PFSK-1 (cell line): ENCODE measurements around the gene ANKRD34A.

Experiments used
- FOXP2 ChIP-seq: optimal IDR thresholded peaks from 2 replicates; pipeline ENCODE3; 2011; ENCODE audit warnings: borderline replicate concordance, control low read depth, inconsistent platforms; ENCODE audit not compliant: insufficient read depth; ENCODE audit errors: extremely low read length, extremely low read depth
- POLR2AphosphoS5 ChIP-seq: IDR thresholded peaks from 2 replicates; pipeline ENCODE4 v1.6.1; 2012; ENCODE audit warnings: low read depth, mild to moderate bottlenecking, control low read depth, low read length, moderate library complexity
- SIN3A ChIP-seq: IDR thresholded peaks from 2 replicates; pipeline ENCODE4 v1.6.1; 2012; ENCODE audit warnings: mild to moderate bottlenecking, low read length, moderate library complexity, borderline replicate concordance; ENCODE audit not compliant: insufficient read depth
- TAF1 ChIP-seq: IDR thresholded peaks from 2 replicates; pipeline ENCODE4 v1.6.1; 2012; ENCODE audit warnings: low read length, control low read depth, borderline replicate concordance; ENCODE audit not compliant: insufficient read depth
- TF ChIP-seq, protein P1 (sequence below), 2 experiments: IDR thresholded peaks; 2 replicates each; pipeline versions ENCODE4 v1.6.1 to v1.8.0; 2011 to 2012; ENCODE audit warnings: low read depth in 2 of 2, low read length in 2 of 2, control low read depth in 1 of 2, inconsistent platforms in 1 of 2, mild to moderate bottlenecking in 1 of 2, moderate library complexity in 1 of 2; ENCODE audit not compliant: insufficient read depth in 1 of 2

The ANKRD34A gene

GRCh38 chr1:145947551-145947950, 16.8 kb downstream of the ANKRD34A start:
- TF ChIP-seq TAF1 (no peak), POLR2AphosphoS5 (no peak), FOXP2 (no peak), SIN3A (no peak)
- TF ChIP-seq, protein P1, sequence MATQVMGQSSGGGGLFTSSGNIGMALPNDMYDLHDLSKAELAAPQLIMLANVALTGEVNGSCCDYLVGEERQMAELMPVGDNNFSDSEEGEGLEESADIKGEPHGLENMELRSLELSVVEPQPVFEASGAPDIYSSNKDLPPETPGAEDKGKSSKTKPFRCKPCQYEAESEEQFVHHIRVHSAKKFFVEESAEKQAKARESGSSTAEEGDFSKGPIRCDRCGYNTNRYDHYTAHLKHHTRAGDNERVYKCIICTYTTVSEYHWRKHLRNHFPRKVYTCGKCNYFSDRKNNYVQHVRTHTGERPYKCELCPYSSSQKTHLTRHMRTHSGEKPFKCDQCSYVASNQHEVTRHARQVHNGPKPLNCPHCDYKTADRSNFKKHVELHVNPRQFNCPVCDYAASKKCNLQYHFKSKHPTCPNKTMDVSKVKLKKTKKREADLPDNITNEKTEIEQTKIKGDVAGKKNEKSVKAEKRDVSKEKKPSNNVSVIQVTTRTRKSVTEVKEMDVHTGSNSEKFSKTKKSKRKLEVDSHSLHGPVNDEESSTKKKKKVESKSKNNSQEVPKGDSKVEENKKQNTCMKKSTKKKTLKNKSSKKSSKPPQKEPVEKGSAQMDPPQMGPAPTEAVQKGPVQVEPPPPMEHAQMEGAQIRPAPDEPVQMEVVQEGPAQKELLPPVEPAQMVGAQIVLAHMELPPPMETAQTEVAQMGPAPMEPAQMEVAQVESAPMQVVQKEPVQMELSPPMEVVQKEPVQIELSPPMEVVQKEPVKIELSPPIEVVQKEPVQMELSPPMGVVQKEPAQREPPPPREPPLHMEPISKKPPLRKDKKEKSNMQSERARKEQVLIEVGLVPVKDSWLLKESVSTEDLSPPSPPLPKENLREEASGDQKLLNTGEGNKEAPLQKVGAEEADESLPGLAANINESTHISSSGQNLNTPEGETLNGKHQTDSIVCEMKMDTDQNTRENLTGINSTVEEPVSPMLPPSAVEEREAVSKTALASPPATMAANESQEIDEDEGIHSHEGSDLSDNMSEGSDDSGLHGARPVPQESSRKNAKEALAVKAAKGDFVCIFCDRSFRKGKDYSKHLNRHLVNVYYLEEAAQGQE (IDR thresholded peaks at IDR 0.05; ENCODE audit: insufficient read depth in 1 of 2, low read depth in 2 of 2, low read length in 2 of 2) = no peak

DNA sequence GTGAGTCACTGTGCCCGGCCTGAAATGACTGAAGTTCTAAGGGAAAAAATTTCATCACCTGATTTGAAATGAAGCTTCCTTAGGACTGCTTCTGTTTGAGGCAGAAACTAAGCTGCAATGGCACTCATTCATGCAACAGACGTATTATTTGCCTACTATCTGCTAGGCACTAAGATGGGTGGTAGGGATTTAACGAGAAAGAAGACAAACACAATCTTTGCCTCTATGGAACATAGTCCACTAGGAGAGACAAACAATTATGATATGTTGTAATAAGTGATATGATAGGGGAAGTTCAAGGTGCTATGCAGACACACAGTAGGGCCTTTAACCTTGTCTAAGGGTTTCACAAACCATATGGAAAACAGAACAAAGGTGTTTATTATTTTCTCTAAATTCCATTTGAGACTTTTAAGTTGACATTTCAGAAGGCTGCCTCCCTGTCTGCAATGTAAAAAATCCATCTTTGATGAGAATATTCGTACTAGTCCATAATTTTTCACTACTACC, 17.8 kb downstream of the ANKRD34A start:
- no peak for TF ChIP-seq FOXP2
- TF ChIP-seq TAF1 = no peak
- TF ChIP-seq, protein P1 (IDR thresholded peaks at IDR 0.05; ENCODE audit: insufficient read depth in 1 of 2, low read depth in 2 of 2, low read length in 2 of 2) = no peak
- TF ChIP-seq SIN3A = no peak
- TF ChIP-seq POLR2AphosphoS5 = no peak

DNA sequence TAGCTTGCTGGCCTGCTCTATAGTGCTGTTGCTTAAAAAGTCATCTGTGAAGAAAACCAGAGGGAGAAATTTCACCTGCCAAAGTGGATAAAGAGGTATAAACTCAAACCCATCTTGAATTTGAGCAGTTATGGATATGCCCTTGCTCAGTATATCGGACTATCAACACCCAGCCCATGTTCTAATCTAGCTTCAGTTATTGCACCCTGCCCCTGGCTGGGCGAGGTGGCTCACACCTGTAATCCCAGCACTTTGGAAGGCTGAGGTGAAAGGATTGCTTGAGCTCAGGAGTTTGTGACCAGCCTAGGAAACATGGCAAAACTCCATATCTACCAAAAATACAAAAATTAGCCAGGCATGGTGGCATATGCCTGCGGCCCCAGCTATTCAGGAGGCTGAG, 19.8 kb downstream of the ANKRD34A start:
- TF ChIP-seq, protein P1 (IDR thresholded peaks at IDR 0.05; ENCODE audit: insufficient read depth in 1 of 2, low read depth in 2 of 2, low read length in 2 of 2) = no peak
- TF ChIP-seq SIN3A = no peak
- TF ChIP-seq POLR2AphosphoS5 = no peak
- TF ChIP-seq TAF1 = no peak
- TF ChIP-seq FOXP2 = no peak

DNA sequence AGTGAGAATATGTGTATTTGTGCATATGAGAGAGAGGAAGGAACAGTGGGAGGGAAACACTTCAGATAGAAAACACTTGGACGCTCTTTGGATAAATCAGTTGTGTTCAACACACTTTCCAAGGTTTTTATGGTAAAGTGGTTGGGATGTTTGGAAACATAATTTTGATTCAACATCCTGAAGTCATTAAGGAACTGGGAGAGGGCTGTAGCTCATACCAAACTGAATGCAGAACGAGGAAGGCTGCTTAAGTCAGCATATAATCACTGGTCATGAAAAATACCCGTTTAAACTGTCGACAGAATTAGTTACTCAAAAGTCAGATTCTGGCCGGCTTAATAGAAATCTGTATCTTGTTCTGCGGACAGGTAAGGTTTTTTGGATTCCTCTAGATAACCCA, 21.5 kb downstream of the ANKRD34A start:
- TF ChIP-seq SIN3A (no peak), TAF1 (no peak), FOXP2 (no peak), POLR2AphosphoS5 (no peak)
- TF ChIP-seq, protein P1 (IDR thresholded peaks at IDR 0.05; ENCODE audit: insufficient read depth in 1 of 2, low read depth in 2 of 2, low read length in 2 of 2) = no peak

DNA sequence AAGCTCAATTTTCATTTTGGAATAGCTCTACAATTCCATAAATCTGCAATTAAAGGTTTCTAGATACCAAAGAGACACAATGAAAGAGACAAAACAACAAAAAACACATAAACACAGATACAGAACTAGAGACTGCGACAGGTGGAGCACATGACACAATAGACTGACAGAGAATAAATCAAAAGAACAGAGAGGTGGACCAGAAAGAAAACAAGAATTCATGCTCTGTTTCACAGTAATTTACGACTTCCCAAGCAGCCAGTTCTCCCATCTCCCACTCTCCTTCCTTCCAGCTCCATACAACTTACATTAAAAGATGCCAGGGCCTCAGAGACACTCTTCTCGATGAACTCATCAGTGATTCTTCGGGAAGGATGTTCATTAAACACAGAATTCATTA, 22.0 kb downstream of the ANKRD34A start:
- TF ChIP-seq FOXP2 = no peak
- TF ChIP-seq TAF1 = no peak
- TF ChIP-seq SIN3A = no peak
- no peak for TF ChIP-seq POLR2AphosphoS5
- TF ChIP-seq, protein P1 (IDR thresholded peaks at IDR 0.05; ENCODE audit: insufficient read depth in 1 of 2, low read depth in 2 of 2, low read length in 2 of 2) = no peak
